Measurements from ENCODE around the gene GPC6. TPM values are rescaled to one million over a fixed set of nuclear protein-coding genes. Genes with fewer than 3 reads are reported as not detected.

The GPC6 gene
- total and polyA plus RNA-seq, 4 donors: 5.9 to 29.1 (median 18.2) TPM

- H3K9ac ChIP-seq (ENCODE audit: low read depth in 1 of 2, low read length in 2 of 2): no peak overlapping the region
- no peak for DNase-seq (ENCODE audit: low spot score)
- H3K9me3 ChIP-seq (ENCODE audit: control insufficient read depth in 4 of 4, low read length in 3 of 4): no peaks in the 10 kb centered on the region
- no peaks in the 10 kb centered on the region for H3K36me3 ChIP-seq (ENCODE audit: control insufficient read depth in 4 of 4, insufficient read depth in 3 of 4, low read depth in 1 of 4, low read length in 3 of 4)
- peaks cover 2 to 17% (median 13%) of the 10 kb centered on the region in 4 donors for H3K4me1 ChIP-seq (ENCODE audit: control insufficient read depth in 4 of 4, insufficient read depth in 4 of 4, low read length in 3 of 4)
- H3K4me3 ChIP-seq (ENCODE audit: low read depth in 1 of 3, low read length in 3 of 3): no peak overlapping the region
- H3K27ac ChIP-seq (ENCODE audit: low read depth in 1 of 2, low read length in 2 of 2): no peak overlapping the region
- TF ChIP-seq FOXA1 (IDR thresholded peaks at IDR 0.05) (no peak), ATF3 (IDR thresholded peaks at IDR 0.05) (no peak), HNF4G (IDR thresholded peaks at IDR 0.05) (no peak), FOXA2 (IDR thresholded peaks at IDR 0.05) (no peak), ZBTB33 (IDR thresholded peaks at IDR 0.05) (no peak), HNF4A (conservative IDR thresholded peaks at IDR 0.05) (no peak), REST (IDR thresholded peaks at IDR 0.05) (no peak), TAF1 (conservative IDR thresholded peaks at IDR 0.05) (no peak)
- WGBS: 89% methylated on average over 2 of the region's 2 CpGs
- no peaks in the 10 kb centered on the region for H3K27me3 ChIP-seq (ENCODE audit: control insufficient read depth in 4 of 4, insufficient read depth in 4 of 4, low read length in 3 of 4)
Measured at GRCh38 chr13:94162289-94162688, 935.7 kb downstream of the GPC6 start.

GRCh38 chr13:94163535-94163934 is 936.9 kb downstream of the GPC6 start:
- no peak overlapping the region for H3K27ac ChIP-seq (ENCODE audit: low read depth in 1 of 2, low read length in 2 of 2)
- no peaks in the 10 kb centered on the region for H3K9me3 ChIP-seq (ENCODE audit: control insufficient read depth in 4 of 4, low read length in 3 of 4)
- no peak overlapping the region for H3K4me3 ChIP-seq (ENCODE audit: low read depth in 1 of 3, low read length in 3 of 3)
- TF ChIP-seq ATF3 (IDR thresholded peaks at IDR 0.05) (no peak), TAF1 (conservative IDR thresholded peaks at IDR 0.05) (no peak), REST (IDR thresholded peaks at IDR 0.05) (no peak), NR2F2 (IDR thresholded peaks at IDR 0.05) (no peak), SP1 (IDR thresholded peaks at IDR 0.05) (no peak), RXRA (IDR thresholded peaks at IDR 0.05) (no peak), ZBTB33 (IDR thresholded peaks at IDR 0.05) (no peak), FOXA1 (IDR thresholded peaks at IDR 0.05) (no peak), CTCF (IDR thresholded peaks at IDR 0.05; ENCODE audit: low read depth, low read length, missing input control) (no peak), HNF4G (IDR thresholded peaks at IDR 0.05) (no peak), GABPA (IDR thresholded peaks at IDR 0.05 in 1 of 2, conservative IDR thresholded peaks at IDR 0.05 in 1 of 2) (no peak), MAX (IDR thresholded peaks at IDR 0.05) (no peak), FOXA2 (IDR thresholded peaks at IDR 0.05) (no peak), YY1 (IDR thresholded peaks at IDR 0.05) (no peak), JUND (IDR thresholded peaks at IDR 0.05) (no peak), RAD21 (IDR thresholded peaks at IDR 0.05) (no peak), EGR1 (IDR thresholded peaks at IDR 0.05; ENCODE audit: low read depth in 2 of 2) (no peak), HNF4A (conservative IDR thresholded peaks at IDR 0.05) (no peak)
- 88% methylated on average over 1 of the region's 1 CpG for WGBS
- H3K27me3 ChIP-seq (ENCODE audit: control insufficient read depth in 4 of 4, insufficient read depth in 4 of 4, low read length in 3 of 4): no peaks in the 10 kb centered on the region
- no peak for DNase-seq (ENCODE audit: low spot score)
- H3K9ac ChIP-seq (ENCODE audit: low read depth in 1 of 2, low read length in 2 of 2): no peak overlapping the region
- H3K36me3 ChIP-seq (ENCODE audit: control insufficient read depth in 4 of 4, insufficient read depth in 3 of 4, low read depth in 1 of 4, low read length in 3 of 4): no peaks in the 10 kb centered on the region
- H3K4me1 ChIP-seq (ENCODE audit: control insufficient read depth in 4 of 4, insufficient read depth in 4 of 4, low read length in 3 of 4): peaks cover under 1 to 5% (median 4%) of the 10 kb centered on the region in 4 donors

Measured in liver (tissue), 9 donors.